T-cell (primary cell): Measurements from ENCODE around the gene SCD5. TPM values are rescaled to one million over a fixed set of nuclear protein-coding genes. Genes with fewer than 3 reads are reported as not detected.
"Not testable (repeated sequence)": the region's sequence is repeated elsewhere in the genome, so short reads cannot be mapped to it uniquely, and the experiment has no call there.

ENCODE experiments used
- ATAC-seq, 4 experiments: fragments of 200-7000 bp in 3 of 4; fragments of 150-1000 bp in 1 of 4; cut with Tn5 transposase; replicated peaks in 1 of 4; 1 replicate in 3 of 4; 2 replicates in 1 of 4; pipeline ENCODE4 v1.10.0; 2021; ENCODE audit warnings: moderate library complexity in 3 of 4, mild to moderate bottlenecking in 2 of 4, moderate number of reproducible peaks in 1 of 4
- CTCF ChIA-PET, 2 donors: fragments of 300-600 bp; sonication (Branson Sonifier 250); formaldehyde crosslinking; loops; one replicate each; lab custom pipeline; 2022; ENCODE audit warnings: antibody characterized with exemption in 2 of 2; lab: Charles Lee
- POLR2A ChIA-PET, 2 donors: fragments of 300-600 bp; sonication (Branson Sonifier 250); formaldehyde crosslinking; loops; one replicate each; lab custom pipeline; 2022; ENCODE audit warnings: antibody characterized with exemption in 2 of 2; lab: Charles Lee
- DNase-seq, 35 experiments: peaks; one replicate each; pipeline versions ENCODE4 v3.0.0 to v3.0.0-alpha.2; 2013 to 2023
- H3K27ac ChIP-seq: one replicate; pipeline ENCODE4 v1.5.1; 2013; ENCODE audit warnings: low read length
- H3K27me3 ChIP-seq, 2 experiments: replicated peaks in 1 of 2; 1 replicate in 1 of 2; 2 replicates in 1 of 2; pipeline versions ENCODE4 v1.6.1 to v1.7.0; 2013; ENCODE audit warnings: low read length in 1 of 2, mixed read lengths in 1 of 2; ENCODE audit not compliant: control insufficient read depth in 2 of 2, insufficient read depth in 2 of 2; ENCODE audit errors: extremely low read depth in 1 of 2
- H3K36me3 ChIP-seq, 2 donors: 1 replicate in 1 of 2; 2 replicates in 1 of 2; pipeline versions ENCODE4 v1.6.1 to v1.7.0; 2013; ENCODE audit warnings: low read length in 1 of 2; ENCODE audit not compliant: control insufficient read depth in 2 of 2, insufficient read depth in 1 of 2; ENCODE audit errors: extremely low read depth in 1 of 2
- H3K4me1 ChIP-seq, 2 experiments: 1 replicate in 1 of 2; 2 replicates in 1 of 2; pipeline versions ENCODE4 v1.6.1 to v1.7.0; 2013; ENCODE audit warnings: low read length in 2 of 2, mixed read lengths in 1 of 2; ENCODE audit not compliant: insufficient read depth in 2 of 2, control insufficient read depth in 1 of 2; ENCODE audit errors: extremely low read depth in 1 of 2
- H3K4me3 ChIP-seq, 2 donors: 1 replicate in 1 of 2; 2 replicates in 1 of 2; pipeline versions ENCODE4 v1.5.1 to v1.7.0; 2013; ENCODE audit warnings: mild to moderate bottlenecking in 2 of 2, low read length in 1 of 2, moderate library complexity in 1 of 2; ENCODE audit not compliant: control insufficient read depth in 1 of 2; ENCODE audit errors: extremely low read depth in 1 of 2
- H3K9me3 ChIP-seq: 2 replicates; pipeline ENCODE4 v1.7.0; 2013
- H3K27ac Mint-ChIP-seq, 2 donors: one replicate each; pipeline ENCODE4 v1.8.0; 2020 to 2021; ENCODE audit warnings: mild to moderate bottlenecking in 2 of 2, mixed read lengths in 2 of 2
- H3K27me3 Mint-ChIP-seq, 2 donors: one replicate each; pipeline ENCODE4 v1.8.0; 2021 to 2022; ENCODE audit warnings: mixed read lengths in 2 of 2
- H3K36me3 Mint-ChIP-seq: one replicate; pipeline ENCODE4 v1.8.0; 2021; ENCODE audit warnings: mixed read lengths
- H3K4me1 Mint-ChIP-seq, 3 donors: one replicate each; pipeline ENCODE4 v1.8.0; 2020 to 2022; ENCODE audit warnings: mixed read lengths in 3 of 3, mild to moderate bottlenecking in 1 of 3
- H3K4me3 Mint-ChIP-seq, 3 donors: one replicate each; pipeline ENCODE4 v1.8.0; 2020 to 2022; ENCODE audit warnings: mild to moderate bottlenecking in 3 of 3, mixed read lengths in 3 of 3, moderate library complexity in 3 of 3
- H3K9me3 Mint-ChIP-seq, 3 donors: one replicate each; pipeline ENCODE4 v1.8.0; 2020 to 2022; ENCODE audit warnings: mixed read lengths in 3 of 3
- WGBS: methylation state at CpG from one replicate; pipeline ENCODE4 v1.1.5; 2013; ENCODE audit warnings: missing lambda C conversion rate; ENCODE audit not compliant: insufficient coverage; 5-methylcytosine and 5-hydroxymethylcytosine counted together
- total RNA-seq, 35 experiments: library from RNA in 6 of 35; stranded (reverse) in 6 of 35; fragments of 120-200 nt in 1 of 35; gene quantifications; one replicate each; pipeline versions ENCODE4 v1.2.1 to v1.2.4 and lab custom pipeline; 2013 to 2026

The SCD5 gene
- total RNA-seq (1 to 10 TPM in 4 of 5 donors, under 1 TPM in 1; 0.72 to 2.0 (median 1.3) TPM), total RNA-seq (lab: John Stamatoyannopoulos, UW) (0.12 to 3.3 (median 1.0) reads per million in 29 experiments)
- total RNA-seq (2013): 5.3 TPM

DNA sequence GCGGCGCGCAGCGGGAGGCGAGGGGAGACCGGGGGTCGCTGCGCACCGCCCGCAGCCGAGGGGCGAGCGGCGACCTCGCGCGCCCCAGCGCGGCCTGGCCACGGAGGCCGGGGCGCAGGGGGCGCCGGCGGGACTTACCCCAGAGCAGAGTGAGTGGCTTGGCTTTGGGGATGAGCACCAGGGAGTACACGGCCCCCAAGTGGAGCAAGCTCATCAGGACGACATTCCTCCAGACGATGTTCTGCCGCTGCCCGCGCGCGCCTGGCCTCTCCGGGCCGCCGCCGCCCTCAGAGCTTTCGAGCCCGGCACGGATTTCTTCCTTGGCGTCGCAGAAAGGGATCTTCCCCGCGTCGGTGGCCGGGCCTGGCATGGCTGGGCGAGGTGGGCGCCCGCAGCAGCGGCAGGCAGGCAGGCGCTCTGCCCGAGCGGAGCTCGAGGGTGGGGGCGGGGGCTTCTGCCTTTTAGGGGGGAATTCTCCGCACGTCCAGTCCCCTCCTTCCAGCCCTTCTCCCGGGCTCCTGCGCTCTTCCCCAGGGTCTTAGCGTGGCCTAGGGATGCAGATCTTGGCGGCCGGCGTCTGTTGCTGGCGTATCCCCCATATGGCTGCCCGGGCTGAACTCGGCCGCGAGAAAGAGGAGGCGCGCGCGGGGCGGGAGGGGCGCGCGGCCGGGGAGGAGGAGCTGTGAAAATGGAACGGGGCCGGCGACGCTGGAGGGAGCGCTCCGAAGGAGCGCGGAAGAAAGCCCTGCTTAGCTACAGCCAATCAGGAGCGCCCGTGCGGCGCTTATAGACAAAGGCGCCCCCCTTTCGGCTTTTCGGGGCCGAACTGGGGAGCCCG is at the start of gene SCD5:
TSS of gene SCD5 (minus strand) at position 629 of the 838 bp plus-strand sequence. CDS start at position 370, 259 bp downstream.
- Mint-ChIP-seq H3K4me3 (peak within 1 kb of the TSS; percentile 76 to 78 (median 77)), H3K27me3 (peaks cover 35 to 50% of the 10 kb centered on the region in 2 donors)

DNA sequence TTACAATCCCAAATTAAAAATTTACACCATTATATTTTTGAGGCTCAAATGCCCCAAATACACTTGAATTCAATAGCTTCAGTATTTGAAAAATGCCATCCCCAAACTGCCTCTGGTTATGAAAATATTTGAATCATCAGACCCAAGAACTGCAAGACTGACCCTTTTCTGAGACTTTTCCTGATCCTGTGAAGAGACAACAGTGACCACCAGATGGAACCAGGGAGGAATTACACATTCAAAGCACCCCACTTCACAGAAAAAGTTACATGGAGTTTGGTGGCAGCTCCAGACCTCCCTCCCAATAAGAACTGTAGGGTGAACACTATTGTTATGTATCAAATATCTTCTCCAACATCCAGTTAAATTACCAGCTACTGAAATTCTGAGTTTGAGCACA is 44.0 kb upstream of the SCD5 start:
- H3K27me3 ChIP-seq: no peaks in the 10 kb centered on the region
- H3K27ac ChIP-seq: no peak overlapping the region
- H3K4me1 ChIP-seq: no peaks in the 10 kb centered on the region
- H3K27ac Mint-ChIP-seq: no peak overlapping the region
- CTCF ChIA-PET: interaction anchor here (0.5 to 1.0 kb wide), 4 partner anchors 35 to 418 kb away, joined by 3 read pairs; no protein-coding TSS in a partner anchor
- POLR2A ChIA-PET: interaction anchor here (0.5 kb wide), 2 partner anchors 191 to 250 kb away, joined by 8 to 15 read pairs; no protein-coding TSS in a partner anchor
- H3K9me3 ChIP-seq: no peaks in the 10 kb centered on the region
- peaks cover 18 to 68% of the 10 kb centered on the region in 2 donors for H3K36me3 ChIP-seq
- DNase-seq (peak in 1 of 35 experiments; percentile 19), ATAC-seq (no peak)
- H3K4me3 Mint-ChIP-seq: no peak overlapping the region
- no peaks in the 10 kb centered on the region for H3K9me3 Mint-ChIP-seq
- no peaks in the 10 kb centered on the region for H3K27me3 Mint-ChIP-seq
- H3K4me1 Mint-ChIP-seq: no peaks in the 10 kb centered on the region
- H3K36me3 Mint-ChIP-seq: peaks cover 60% of the 10 kb centered on the region
- no peak overlapping the region for H3K4me3 ChIP-seq

More for the DNA sequence above, at the start of gene SCD5:
- H3K36me3 ChIP-seq: no peaks in the 10 kb centered on the region
- ATAC-seq (peak; percentile 88 to 92 (median 89)), DNase-seq (peak in 30 of 35 experiments; percentile 4 to 67 (median 32))
- H3K27me3 ChIP-seq: peaks cover 0 to 34% of the 10 kb centered on the region in 2 experiments
- H3K4me3 ChIP-seq: peak within 1 kb of the TSS; percentile 66 to 82
- ChIA-PET POLR2A (interaction anchor here (0.5 to 1.0 kb wide), 6 partner anchors 12 to 704 kb away, joined by 3 to 8 read pairs (median 3); partner anchors contain the start of genes COPS4 (in 1 of the 2) and THAP9 (in 1 of the 2)), CTCF (interaction anchor here (0.6 to 1.0 kb wide), 2 partner anchors 312 to 672 kb away, joined by 3 read pairs; no protein-coding TSS in a partner anchor)
- Mint-ChIP-seq H3K27ac (no peak within 1 kb of the TSS), H3K9me3 (no peaks in the 10 kb centered on the region), H3K36me3 (no peaks in the 10 kb centered on the region), H3K4me1 (peaks cover 6 to 20% (median 16%) of the 10 kb centered on the region in 3 donors)
- no peaks in the 10 kb centered on the region for H3K9me3 ChIP-seq
- peaks cover 0 to 19% of the 10 kb centered on the region in 2 experiments for H3K4me1 ChIP-seq
- WGBS: under 1% methylated on average over 75 of the region's 94 CpGs
- no peak within 1 kb of the TSS for H3K27ac ChIP-seq

DNA sequence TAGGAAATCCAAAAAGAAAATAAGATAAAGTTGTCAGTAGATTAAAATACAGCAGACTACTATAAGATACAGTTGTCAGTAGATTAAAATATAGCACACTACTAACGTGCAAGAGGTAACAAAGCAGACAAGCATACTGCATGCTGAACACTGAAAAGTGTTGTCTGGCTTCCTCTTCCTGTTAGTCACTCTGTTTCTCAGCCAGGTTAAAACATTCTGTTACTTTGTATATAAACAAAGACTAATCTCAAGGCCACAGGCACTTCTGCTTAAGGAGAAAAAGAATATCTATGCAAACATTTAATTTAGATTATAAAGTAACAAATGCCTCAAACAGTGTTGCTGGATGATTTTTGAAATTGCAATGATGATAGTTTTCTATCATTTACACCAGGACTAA is 41.0 kb upstream of the SCD5 start:
- Mint-ChIP-seq H3K27ac (no peak overlapping the region), H3K9me3 (no peaks in the 10 kb centered on the region), H3K27me3 (no peaks in the 10 kb centered on the region), H3K36me3 (peaks cover 48% of the 10 kb centered on the region), H3K4me3 (no peak overlapping the region), H3K4me1 (no peaks in the 10 kb centered on the region)
- peaks cover 14 to 57% of the 10 kb centered on the region in 2 donors for H3K36me3 ChIP-seq
- no peaks in the 10 kb centered on the region for H3K27me3 ChIP-seq
- POLR2A ChIA-PET: interaction anchor here in 1 of 2 donors (0.6 kb wide), 1 partner anchor 403 kb away, joined by 4 read pairs; no protein-coding TSS in a partner anchor
- no peaks in the 10 kb centered on the region for H3K4me1 ChIP-seq
- no peak for DNase-seq
- H3K9me3 ChIP-seq: no peaks in the 10 kb centered on the region
- CTCF ChIA-PET: no interaction called here
- H3K4me3 ChIP-seq: no peak overlapping the region
- no peak for ATAC-seq
- whole genome bisulfite sequencing: no CpG with 5 or more reads among the region's 1 CpG
- H3K27ac ChIP-seq: no peak overlapping the region

DNA sequence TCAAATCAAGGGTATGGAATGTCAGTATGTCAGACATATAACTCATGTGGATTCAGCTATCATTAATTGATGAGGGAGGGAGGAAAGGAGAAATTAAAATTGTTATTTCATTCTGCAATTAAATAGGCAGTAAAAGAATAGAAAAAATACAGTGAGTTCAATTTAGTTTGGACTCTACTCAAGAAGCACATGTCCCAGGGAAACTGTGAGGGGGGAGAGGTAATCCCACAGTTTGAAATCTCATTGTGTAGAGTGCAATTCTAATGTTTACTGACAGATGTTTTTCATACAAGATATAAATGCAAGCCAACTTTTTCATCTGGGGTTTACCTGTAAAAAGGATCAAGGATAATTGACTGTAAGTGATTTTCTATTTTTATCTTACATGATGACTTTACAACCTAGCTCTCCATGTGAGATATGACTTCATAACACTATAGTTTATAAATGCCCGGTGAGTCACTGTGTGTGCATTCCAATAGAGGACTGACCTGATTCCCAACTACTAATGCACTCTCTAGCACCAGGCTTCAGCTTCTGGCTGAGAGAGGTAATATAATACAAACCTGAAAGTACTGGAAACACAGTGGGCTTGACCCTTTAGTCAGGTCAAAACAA is 35.2 kb upstream of the SCD5 start:
- no peak overlapping the region for H3K4me3 Mint-ChIP-seq
- H3K9me3 ChIP-seq: no peaks in the 10 kb centered on the region
- no peak overlapping the region for H3K27ac ChIP-seq
- ATAC-seq (no peak), DNase-seq (no peak)
- H3K27me3 Mint-ChIP-seq: no peaks in the 10 kb centered on the region
- peaks cover 47% of the 10 kb centered on the region for H3K36me3 Mint-ChIP-seq
- no peak overlapping the region for H3K4me3 ChIP-seq
- H3K27ac Mint-ChIP-seq: no peak overlapping the region
- ChIA-PET POLR2A (interaction anchor here in 1 of 2 donors (0.6 kb wide), 1 partner anchor 28 kb away, joined by 7 read pairs; no protein-coding TSS in a partner anchor), CTCF (no interaction called here)
- no peaks in the 10 kb centered on the region for H3K4me1 Mint-ChIP-seq
- no peaks in the 10 kb centered on the region for H3K9me3 Mint-ChIP-seq
- no peaks in the 10 kb centered on the region for H3K4me1 ChIP-seq
- no peaks in the 10 kb centered on the region for H3K27me3 ChIP-seq
- WGBS: no CpG with 5 or more reads among the region's 1 CpG
- peaks cover 3 to 30% of the 10 kb centered on the region in 2 donors for H3K36me3 ChIP-seq

DNA sequence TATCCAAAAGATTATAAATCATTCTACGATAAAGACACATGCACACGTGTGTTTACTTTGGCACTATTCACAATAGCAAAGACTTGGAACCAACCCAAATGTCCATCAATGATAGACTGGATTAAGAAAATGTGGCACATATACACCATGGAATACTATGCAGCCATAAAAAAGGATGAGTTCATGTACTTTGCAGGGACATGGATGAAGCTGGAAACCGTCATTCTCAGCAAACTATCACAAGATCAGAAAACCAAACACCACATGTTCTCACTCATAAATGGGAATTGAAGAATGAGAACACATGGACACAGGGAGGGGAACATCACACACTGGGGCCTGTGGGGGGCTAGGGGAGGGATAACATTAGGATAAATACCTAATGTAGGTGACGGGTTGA is 34.5 kb upstream of the SCD5 start:
- POLR2A ChIA-PET, CTCF ChIA-PET, H3K4me3 Mint-ChIP-seq, H3K9me3 Mint-ChIP-seq, ATAC-seq, H3K4me3 ChIP-seq, H3K27ac ChIP-seq, H3K27me3 Mint-ChIP-seq, H3K4me1 Mint-ChIP-seq, H3K9me3 ChIP-seq, H3K27ac Mint-ChIP-seq, H3K4me1 ChIP-seq, DNase-seq, H3K27me3 ChIP-seq: not testable (repeated sequence)
- H3K36me3 Mint-ChIP-seq: peaks cover 48% of the 10 kb centered on the region
- H3K36me3 ChIP-seq: peaks cover 3 to 32% of the 10 kb centered on the region in 2 donors
- WGBS: no CpG with 5 or more reads among the region's 4 CpGs

DNA sequence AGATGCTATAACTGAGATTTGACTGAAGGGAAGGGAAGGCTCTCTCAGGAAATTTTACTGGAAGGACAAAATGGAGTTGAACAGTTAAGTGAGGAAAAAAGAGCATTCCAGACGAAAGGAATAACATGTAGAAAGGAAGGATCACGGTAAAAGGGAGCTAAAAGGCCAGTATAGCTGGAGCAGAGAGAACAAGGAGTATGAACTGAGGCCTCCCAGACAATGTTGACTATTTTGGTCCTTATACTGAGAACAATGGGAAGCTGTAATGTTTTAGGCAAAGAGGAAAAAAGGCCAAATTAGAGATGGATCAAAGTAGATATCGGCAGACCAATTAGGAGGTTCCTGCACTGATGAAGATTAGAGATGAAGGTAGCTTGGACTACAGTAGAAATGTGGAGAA is 26.8 kb upstream of the SCD5 start:
- H3K27me3 Mint-ChIP-seq: no peaks in the 10 kb centered on the region
- ChIA-PET POLR2A (no interaction called here), CTCF (no interaction called here)
- 94% methylated on average over 3 of the region's 3 CpGs for WGBS
- no peaks in the 10 kb centered on the region for H3K9me3 ChIP-seq
- ATAC-seq: no peak
- peaks cover 3 to 78% of the 10 kb centered on the region in 2 donors for H3K36me3 ChIP-seq
- no peaks in the 10 kb centered on the region for H3K27me3 ChIP-seq
- H3K36me3 Mint-ChIP-seq: peaks cover 58% of the 10 kb centered on the region
- no peaks in the 10 kb centered on the region for H3K4me1 ChIP-seq
- no peaks in the 10 kb centered on the region for H3K9me3 Mint-ChIP-seq
- DNase-seq: no peak
- no peaks in the 10 kb centered on the region for H3K4me1 Mint-ChIP-seq
- no peak overlapping the region for H3K27ac Mint-ChIP-seq
- no peak overlapping the region for H3K4me3 ChIP-seq
- H3K27ac ChIP-seq: no peak overlapping the region
- H3K4me3 Mint-ChIP-seq: no peak overlapping the region
